Smooth muscle cell (in vitro differentiated cells): Measurements from ENCODE around the gene BICDL2. TPM values are rescaled to one million over a fixed set of nuclear protein-coding genes. Genes with fewer than 3 reads are reported as not detected.

Source experiments
- DNase-seq: peaks from one replicate; lab custom pipeline; 2025; ENCODE audit not compliant: unreplicated experiment; lab: John Stamatoyannopoulos, UW
- H2AFZ ChIP-seq: fragments of 200-600 bp; sonication (generic); 2 replicates; pipeline ENCODE4 v1.6.0; 2016; ENCODE audit warnings: antibody characterized with exemption, low read depth, mild to moderate bottlenecking
- H3F3A ChIP-seq: fragments of 200-600 bp; sonication (generic); 2 replicates; pipeline ENCODE4 v1.6.0; 2017; ENCODE audit warnings: antibody characterized with exemption, low read depth
- H3K27ac ChIP-seq: fragments of 200-600 bp; sonication (generic); 2 replicates; pipeline ENCODE4 v1.5.1; 2016; ENCODE audit warnings: low read depth, mild to moderate bottlenecking
- H3K27me3 ChIP-seq: fragments of 200-600 bp; sonication (generic); 2 replicates; pipeline ENCODE4 v1.6.1; 2016; ENCODE audit warnings: low read depth, mild to moderate bottlenecking
- H3K36me3 ChIP-seq: fragments of 200-600 bp; sonication (generic); 2 replicates; pipeline ENCODE4 v1.5.1; 2016; ENCODE audit warnings: low read depth
- H3K4me1 ChIP-seq: fragments of 200-600 bp; sonication (generic); 2 replicates; pipeline ENCODE4 v1.5.1; 2016; ENCODE audit warnings: low read depth
- H3K4me2 ChIP-seq: fragments of 200-600 bp; sonication (generic); 2 replicates; pipeline ENCODE4 v1.6.0; 2016; ENCODE audit warnings: mild to moderate bottlenecking
- H3K4me3 ChIP-seq: fragments of 200-600 bp; sonication (generic); 2 replicates; pipeline ENCODE4 v1.5.1; 2016; ENCODE audit warnings: mild to moderate bottlenecking
- H3K79me2 ChIP-seq: fragments of 200-600 bp; sonication (generic); 2 replicates; pipeline ENCODE4 v1.6.0; 2016; ENCODE audit warnings: low read depth, mild to moderate bottlenecking
- H3K9ac ChIP-seq: fragments of 200-600 bp; sonication (generic); 2 replicates; pipeline ENCODE4 v1.6.0; 2016; ENCODE audit warnings: low read depth
- H3K9me3 ChIP-seq: fragments of 200-600 bp; sonication (generic); replicated peaks from 2 replicates; pipeline ENCODE4 v1.5.1; 2016; ENCODE audit warnings: low read depth
- H4K20me1 ChIP-seq: fragments of 200-600 bp; sonication (generic); 2 replicates; pipeline ENCODE4 v1.6.0; 2016; ENCODE audit warnings: low read depth
- CTCF ChIP-seq: fragments of 200-600 bp; sonication (generic); IDR thresholded peaks from 2 replicates; pipeline ENCODE4 v1.5.1; 2017; ENCODE audit warnings: borderline replicate concordance, mild to moderate bottlenecking, antibody characterized with exemption; ENCODE audit not compliant: insufficient read depth, poor library complexity, severe bottlenecking
- WGBS: methylation state at CpG from one replicate; pipeline ENCODE4 v1.1.7; 2016; ENCODE audit warnings: low lambda C conversion rate; 5-methylcytosine and 5-hydroxymethylcytosine counted together
- polyA plus RNA-seq: library from polyadenylated mRNA; unstranded; fragments of >200 nt; fragmentation: Nextera tagmentation; extraction: Ambion mirVana; gene quantifications from 2 replicates; pipeline ENCODE4 v1.2.1, GENCODE V29; 2016
- total RNA-seq: library from RNA; depleted of rRNA; stranded (reverse); fragments of >200 nt; gene quantifications from 2 replicates; pipeline ENCODE4 v1.2.3, GENCODE V29; 2014

The BICDL2 gene
- total and polyA plus RNA-seq, 2 experiments from 2014 or later = 0.86 to 1.5 TPM

GRCh38 chr16:3066440-3066748, 29.6 kb upstream of the BICDL2 start:
- Histone ChIP-seq H3K27me3 (no peaks in the 10 kb centered on the region), H3K4me3 (no peak overlapping the region), H4K20me1 (no peaks in the 10 kb centered on the region), H3F3A (no peaks in the 10 kb centered on the region), H3K4me2 (no peak overlapping the region), H2AFZ (no peak overlapping the region), H3K9me3 (no peaks in the 10 kb centered on the region), H3K9ac (no peak overlapping the region), H3K79me2 (no peaks in the 10 kb centered on the region), H3K27ac (no peak overlapping the region), H3K4me1 (no peaks in the 10 kb centered on the region), H3K36me3 (no peaks in the 10 kb centered on the region)
- no peak for TF ChIP-seq CTCF
- no peak for DNase-seq
- WGBS = 96% methylated on average over 7 of the region's 7 CpGs

- no peak overlapping the region for H3K4me3 ChIP-seq
- no peaks in the 10 kb centered on the region for H3K27me3 ChIP-seq
- H3K79me2 ChIP-seq = no peaks in the 10 kb centered on the region
- no peak for DNase-seq
- WGBS = 91% methylated on average over 26 of the region's 26 CpGs
- no peak for TF ChIP-seq CTCF
- peak overlapping the region; percentile 67 for H3K9ac ChIP-seq
- no peak overlapping the region for H2AFZ ChIP-seq
- peaks cover under 1% of the 10 kb centered on the region for H3F3A ChIP-seq
- H3K27ac ChIP-seq = no peak overlapping the region
- no peaks in the 10 kb centered on the region for H3K9me3 ChIP-seq
- H3K36me3 ChIP-seq = no peaks in the 10 kb centered on the region
- no peak overlapping the region for H3K4me2 ChIP-seq
- no peaks in the 10 kb centered on the region for H4K20me1 ChIP-seq
- no peaks in the 10 kb centered on the region for H3K4me1 ChIP-seq
These were observed 29.1 kb upstream of the BICDL2 start for GRCh38 chr16:3065742-3066439.

- no peaks in the 10 kb centered on the region for H3K79me2 ChIP-seq
- no peaks in the 10 kb centered on the region for H3K27me3 ChIP-seq
- H2AFZ ChIP-seq = no peak within 1 kb of the TSS
- H3K27ac ChIP-seq = no peak within 1 kb of the TSS
- H3K4me3 ChIP-seq = no peak within 1 kb of the TSS
- H4K20me1 ChIP-seq = no peaks in the 10 kb centered on the region
- H3K4me1 ChIP-seq = no peaks in the 10 kb centered on the region
- TF ChIP-seq CTCF = no peak
- no peaks in the 10 kb centered on the region for H3K9me3 ChIP-seq
- H3K36me3 ChIP-seq = no peaks in the 10 kb centered on the region
- DNase-seq = no peak
- no peak within 1 kb of the TSS for H3K4me2 ChIP-seq
- H3F3A ChIP-seq = peaks cover 8% of the 10 kb centered on the region
- 83% methylated on average over 13 of the region's 13 CpGs for WGBS
- peak within 1 kb of the TSS; percentile 67 for H3K9ac ChIP-seq
These were observed 28.5 kb upstream of the BICDL2 start, which contains the start of gene IL32 for GRCh38 chr16:3065069-3065741. Gene IL32, plus strand, starts transcription at chr16:3065640. Its CDS starts 172 bp downstream, at chr16:3065812.
